Right lobe of liver (tissue), 4 donors: ENCODE results near the gene PLCB1.

ENCODE experiments used
- CTCF ChIP-seq, 4 donors: fragments of 200-600 bp in 3 of 4; fragments of 450-650 bp in 1 of 4; IDR thresholded peaks; one replicate each; pipeline versions ENCODE4 v1.5.1 to v1.8.0; 2016 to 2022; ENCODE audit warnings: antibody characterized with exemption in 4 of 4, mild to moderate bottlenecking in 2 of 4
- POLR2A ChIP-seq: fragments of 450-650 bp; IDR thresholded peaks from one replicate; pipeline ENCODE4 v1.6.1; 2017; ENCODE audit warnings: antibody characterized with exemption, mild to moderate bottlenecking
- donor health status: DM: no; HTN: no; CAD: no.
- donor health status: DM: no; HTN: no; CAD: no.
- donor health status: DM: no; HTN: yes; CAD: no.

DNA sequence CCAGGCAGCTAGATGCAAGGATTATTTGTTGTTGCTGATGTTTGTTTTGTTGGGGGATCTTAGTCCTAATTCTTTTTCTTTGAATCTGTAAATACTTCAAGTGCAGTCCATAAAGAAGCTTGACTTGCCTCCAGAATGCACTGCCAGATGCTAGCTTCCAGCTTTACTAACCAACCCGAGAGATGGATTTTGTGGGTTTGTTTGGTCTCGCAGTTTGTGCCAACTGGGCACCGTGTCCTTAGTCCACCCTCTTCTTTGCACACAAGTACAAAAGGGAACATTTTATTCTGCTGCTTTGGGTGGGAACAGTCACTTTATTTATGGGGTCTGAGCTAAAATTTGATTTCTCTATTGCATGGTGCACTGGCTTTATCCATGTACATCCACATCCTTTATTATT, 212.0 kb downstream of the PLCB1 start:
- no peak for TF ChIP-seq CTCF (IDR thresholded peaks at IDR 0.05)
- TF ChIP-seq POLR2A, result no peak
